Prostate gland (tissue), 2 donors: ENCODE data around the gene JMJD1C.

Experiments used
- CTCF ChIP-seq, 4 experiments: fragments of 200-600 bp in 2 of 4; fragments of 450-650 bp in 2 of 4; sonication (generic) in 2 of 4; IDR thresholded peaks; 1 replicate in 3 of 4; 2 replicates in 1 of 4; pipeline ENCODE4 v1.5.1; 2016 to 2019; ENCODE audit warnings: antibody characterized with exemption in 4 of 4, mild to moderate bottlenecking in 2 of 4, moderate library complexity in 2 of 4
- POLR2A ChIP-seq: fragments of 450-650 bp; IDR thresholded peaks from one replicate; pipeline ENCODE4 v1.6.1; 2016; ENCODE audit warnings: antibody characterized with exemption, mild to moderate bottlenecking
- POLR2AphosphoS5 ChIP-seq: sonication (generic); formaldehyde crosslinking; IDR thresholded peaks from one replicate; pipeline ENCODE4 v1.6.1; 2017; ENCODE audit warnings: antibody characterized with exemption

GRCh38 chr10:63206576-63206975 lies 259.2 kb downstream of the JMJD1C start:
- TF ChIP-seq CTCF (IDR thresholded peaks at IDR 0.05) (no peak), POLR2A (no peak), POLR2AphosphoS5 (no peak)
